SK-N-SH (cell line): ENCODE data around the gene PBX4.

ENCODE experiments used
- CHD2 ChIP-seq: fragments of 150-350 bp; IDR thresholded peaks from 2 replicates; pipeline ENCODE4 v1.6.1; 2018; ENCODE audit warnings: low read length; ENCODE audit not compliant: partially characterized antibody
- CTCF ChIP-seq: fragments of 200-600 bp; sonication (generic); IDR thresholded peaks from 2 replicates; pipeline ENCODE4 v1.6.1; 2017; ENCODE audit warnings: antibody characterized with exemption, mild to moderate bottlenecking, moderate library complexity
- ELF1 ChIP-seq: IDR thresholded peaks from 2 replicates; pipeline ENCODE4 v1.4.0; 2012
- FOXM1 ChIP-seq: IDR thresholded peaks from 2 replicates; pipeline ENCODE4 v1.4.0; 2012; ENCODE audit warnings: low read depth, mild to moderate bottlenecking
- MEF2A ChIP-seq: IDR thresholded peaks from 2 replicates; pipeline ENCODE4 v1.4.0; 2012; ENCODE audit warnings: low read depth, borderline replicate concordance
- POLR2AphosphoS5 ChIP-seq: IDR thresholded peaks from 2 replicates; pipeline ENCODE4 v1.6.1; 2012; ENCODE audit warnings: low read depth, low read length
- SMC3 ChIP-seq: IDR thresholded peaks from 2 replicates; pipeline ENCODE4 v1.6.1; 2012; ENCODE audit warnings: low read depth, low read length, improper control_type of control experiment
- TF ChIP-seq, protein P1 (sequence below): IDR thresholded peaks from 2 replicates; pipeline ENCODE4 v1.6.1; 2012; ENCODE audit warnings: mild to moderate bottlenecking, low read depth, low read length, moderate library complexity

DNA sequence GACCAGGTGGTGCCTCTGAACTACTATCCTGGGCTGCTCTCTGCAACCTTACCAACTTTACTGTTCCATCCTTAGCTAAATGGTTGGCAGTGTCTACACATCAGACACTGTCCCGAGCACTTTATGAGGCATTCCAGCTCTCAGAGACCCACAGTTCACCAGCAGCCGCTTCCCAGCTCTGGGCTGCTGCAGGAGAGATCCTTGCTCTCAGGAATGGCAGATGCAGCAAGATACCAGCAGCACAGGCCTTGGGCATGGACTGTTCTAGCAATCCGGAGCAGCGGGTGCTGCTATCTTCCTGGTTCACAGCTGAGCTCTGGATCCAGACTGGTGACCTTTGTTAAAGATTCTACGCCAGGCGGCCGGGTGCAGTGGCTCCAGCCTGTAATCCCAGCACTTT lies 12.9 kb upstream of the PBX4 start:
- TF ChIP-seq CTCF (no peak), FOXM1 (no peak), MEF2A (no peak), CHD2 (no peak), SMC3 (no peak), ELF1 (no peak), POLR2AphosphoS5 (no peak)
- TF ChIP-seq, protein P1, sequence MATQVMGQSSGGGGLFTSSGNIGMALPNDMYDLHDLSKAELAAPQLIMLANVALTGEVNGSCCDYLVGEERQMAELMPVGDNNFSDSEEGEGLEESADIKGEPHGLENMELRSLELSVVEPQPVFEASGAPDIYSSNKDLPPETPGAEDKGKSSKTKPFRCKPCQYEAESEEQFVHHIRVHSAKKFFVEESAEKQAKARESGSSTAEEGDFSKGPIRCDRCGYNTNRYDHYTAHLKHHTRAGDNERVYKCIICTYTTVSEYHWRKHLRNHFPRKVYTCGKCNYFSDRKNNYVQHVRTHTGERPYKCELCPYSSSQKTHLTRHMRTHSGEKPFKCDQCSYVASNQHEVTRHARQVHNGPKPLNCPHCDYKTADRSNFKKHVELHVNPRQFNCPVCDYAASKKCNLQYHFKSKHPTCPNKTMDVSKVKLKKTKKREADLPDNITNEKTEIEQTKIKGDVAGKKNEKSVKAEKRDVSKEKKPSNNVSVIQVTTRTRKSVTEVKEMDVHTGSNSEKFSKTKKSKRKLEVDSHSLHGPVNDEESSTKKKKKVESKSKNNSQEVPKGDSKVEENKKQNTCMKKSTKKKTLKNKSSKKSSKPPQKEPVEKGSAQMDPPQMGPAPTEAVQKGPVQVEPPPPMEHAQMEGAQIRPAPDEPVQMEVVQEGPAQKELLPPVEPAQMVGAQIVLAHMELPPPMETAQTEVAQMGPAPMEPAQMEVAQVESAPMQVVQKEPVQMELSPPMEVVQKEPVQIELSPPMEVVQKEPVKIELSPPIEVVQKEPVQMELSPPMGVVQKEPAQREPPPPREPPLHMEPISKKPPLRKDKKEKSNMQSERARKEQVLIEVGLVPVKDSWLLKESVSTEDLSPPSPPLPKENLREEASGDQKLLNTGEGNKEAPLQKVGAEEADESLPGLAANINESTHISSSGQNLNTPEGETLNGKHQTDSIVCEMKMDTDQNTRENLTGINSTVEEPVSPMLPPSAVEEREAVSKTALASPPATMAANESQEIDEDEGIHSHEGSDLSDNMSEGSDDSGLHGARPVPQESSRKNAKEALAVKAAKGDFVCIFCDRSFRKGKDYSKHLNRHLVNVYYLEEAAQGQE: no peak
